NCI-H524 treated with DMSO at 0.1 percent for 48 hours (cell line): Measurements from ENCODE around the gene ARHGAP15.

Source experiments
- DNase-seq: peaks from one replicate; lab custom pipeline; 2025; lab: John Stamatoyannopoulos, UW

The ARHGAP15 gene

DNA sequence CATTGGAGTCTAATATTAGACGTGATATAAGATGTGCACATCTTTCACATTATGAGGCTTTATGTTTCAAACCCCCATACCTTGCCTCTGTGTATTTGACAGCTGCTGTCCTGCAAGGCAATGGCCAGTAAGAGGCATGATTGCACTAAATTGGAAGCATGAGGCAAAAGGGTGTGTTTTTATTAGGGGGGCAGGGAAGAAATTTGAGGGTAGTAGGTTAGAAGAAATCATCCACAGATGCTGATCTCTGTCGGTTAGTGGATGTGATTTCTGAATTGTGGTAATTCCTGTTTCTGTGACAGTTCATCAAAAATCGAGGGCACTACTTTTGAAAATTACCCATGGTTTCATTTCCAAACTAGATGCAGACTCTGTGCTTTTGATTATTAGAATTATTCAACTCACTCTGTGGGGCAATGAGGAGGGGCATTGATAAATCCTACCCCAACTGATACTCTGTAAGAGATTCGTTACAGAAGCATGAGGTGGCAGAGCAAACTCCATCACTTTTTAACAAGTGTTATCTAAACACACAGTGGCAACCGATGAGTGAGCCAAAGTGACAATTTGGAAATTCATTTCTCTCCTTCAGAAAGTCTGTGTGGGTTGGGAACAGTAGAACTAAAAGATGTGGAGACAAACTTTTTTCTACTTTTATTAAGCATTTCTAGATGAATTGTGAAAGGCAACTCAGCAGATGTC, 453.0 kb downstream of the ARHGAP15 start:
- DNase-seq, result peak; percentile 5

DNA sequence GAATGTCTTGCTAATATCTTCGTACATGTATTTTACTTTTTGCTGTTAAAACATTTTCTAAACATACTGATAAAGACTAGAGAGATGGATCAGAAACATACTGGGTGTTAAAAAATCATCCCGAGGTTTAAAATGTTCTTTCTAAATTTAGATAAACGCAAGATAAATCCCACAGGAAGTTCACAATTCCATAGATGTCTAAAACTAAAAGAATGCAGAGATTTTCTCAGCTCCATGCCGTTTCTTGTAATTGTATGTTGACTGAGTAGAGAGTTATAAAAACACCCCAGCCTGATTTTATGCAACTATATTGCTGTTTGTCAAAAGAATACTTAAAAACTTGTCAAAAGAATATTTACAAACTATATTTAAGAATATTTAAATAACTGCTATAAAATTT, 455.7 kb downstream of the ARHGAP15 start:
- DNase-seq, result no peak

DNA sequence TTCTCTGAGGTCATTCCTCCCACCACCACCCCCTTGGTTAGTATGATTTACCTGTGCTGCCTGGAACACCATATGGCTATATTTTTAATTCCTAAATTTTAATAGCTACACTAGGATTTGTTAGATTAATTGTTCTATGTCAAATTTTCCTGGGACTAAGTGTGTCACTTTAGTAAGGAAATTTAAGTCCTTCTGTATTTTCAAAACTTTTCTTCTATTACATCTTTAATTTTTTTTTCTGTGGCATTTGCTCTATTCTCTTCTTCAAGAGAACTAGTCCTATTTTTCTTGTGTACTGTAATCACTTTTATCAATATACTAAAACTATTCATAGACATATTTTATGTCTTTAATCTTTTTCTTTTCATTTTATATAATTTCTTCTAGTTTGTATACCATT, 456.9 kb downstream of the ARHGAP15 start:
- no peak for DNase-seq

DNA sequence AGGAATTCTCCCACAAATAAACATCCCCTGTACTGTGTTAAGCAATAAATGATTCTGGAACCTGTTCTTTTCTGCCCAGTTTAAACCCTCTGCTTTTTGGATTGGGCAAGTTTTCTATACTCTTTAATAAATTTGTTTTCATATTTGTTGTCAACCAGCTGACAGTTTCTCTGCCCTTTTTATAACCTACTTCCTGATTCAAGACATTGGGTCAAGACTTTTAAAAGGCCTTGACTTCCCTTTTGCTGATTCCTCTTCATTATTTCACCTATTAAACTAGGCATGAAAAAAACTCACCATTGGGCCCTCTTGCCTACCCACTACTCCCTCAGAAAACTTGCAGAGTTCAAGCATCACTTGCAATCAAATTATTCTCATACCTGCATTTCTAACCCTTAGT, 459.5 kb downstream of the ARHGAP15 start:
- DNase-seq, result no peak

DNA sequence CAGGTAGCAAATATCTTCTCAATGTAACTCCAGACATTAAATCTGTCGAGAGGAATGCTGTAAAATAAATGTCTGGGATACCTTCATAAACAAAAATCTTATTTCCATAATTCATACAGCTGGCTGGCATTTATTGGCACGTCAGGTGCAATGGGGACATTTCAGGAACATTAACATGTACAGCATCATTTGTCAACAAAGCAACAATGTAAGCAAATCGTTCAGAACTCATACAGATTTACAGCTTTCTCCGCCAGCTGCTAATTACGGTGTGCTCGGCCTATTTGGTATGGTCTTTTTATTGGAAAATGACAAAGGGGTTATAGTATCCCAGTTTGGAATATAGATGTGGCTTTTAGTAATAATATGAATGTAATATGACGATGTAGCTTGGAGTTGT, 464.9 kb downstream of the ARHGAP15 start:
- DNase-seq, result no peak

DNA sequence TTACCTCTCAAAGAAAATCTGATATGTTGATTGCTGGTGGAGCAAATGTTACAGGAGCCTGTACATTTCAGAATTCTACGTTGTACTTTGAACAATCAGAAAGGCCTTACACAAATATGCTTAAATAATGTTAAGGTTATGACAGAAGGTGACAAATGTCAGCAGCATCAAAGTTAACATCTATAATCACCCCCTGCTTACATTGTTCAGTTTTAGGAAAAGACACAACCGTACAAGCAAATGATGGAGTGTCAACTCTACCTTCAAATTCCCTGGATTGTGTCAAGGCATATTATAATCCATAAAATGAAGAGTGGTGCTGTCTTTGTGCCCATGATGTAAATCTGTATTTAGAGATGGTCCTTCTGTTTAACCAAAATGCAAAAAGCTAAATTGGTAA, 465.5 kb downstream of the ARHGAP15 start:
- no peak for DNase-seq

DNA sequence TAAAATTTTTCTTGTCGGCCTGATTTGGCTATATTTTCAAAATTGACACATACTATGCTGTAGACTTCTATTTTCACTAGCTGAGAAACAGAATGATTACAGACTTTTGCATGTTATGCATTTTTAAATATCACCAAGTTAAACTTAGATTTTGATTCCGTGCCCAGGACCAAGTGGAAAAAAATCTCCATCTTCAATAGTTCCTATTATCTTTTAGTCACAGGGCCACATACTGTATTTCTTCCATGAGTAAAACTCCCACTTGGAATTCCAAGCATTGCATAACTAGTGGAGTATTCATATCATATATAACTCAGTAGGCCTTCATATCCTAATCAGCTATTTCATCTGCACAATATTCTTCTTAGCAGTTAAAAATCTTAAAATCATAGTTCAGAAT, 470.9 kb downstream of the ARHGAP15 start:
- DNase-seq, result no peak

DNA sequence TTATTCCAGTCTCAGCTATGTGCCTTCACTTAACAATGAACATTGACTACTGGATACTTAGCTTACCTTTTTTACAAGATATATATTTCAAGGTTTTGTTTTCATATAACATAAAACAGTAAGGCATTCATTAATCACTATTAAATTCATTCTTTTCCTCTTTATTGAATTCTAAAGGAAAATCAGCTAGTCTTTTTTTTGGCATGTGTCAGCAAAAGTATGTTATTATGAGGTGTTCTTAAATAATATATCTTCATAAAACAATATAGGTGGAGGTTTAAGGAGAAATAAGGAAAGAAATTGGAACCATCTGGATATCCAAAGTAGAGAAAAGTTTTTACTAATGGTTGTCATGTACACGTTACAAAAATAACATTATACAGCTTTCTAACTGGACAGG, 472.6 kb downstream of the ARHGAP15 start:
- DNase-seq, result no peak

DNA sequence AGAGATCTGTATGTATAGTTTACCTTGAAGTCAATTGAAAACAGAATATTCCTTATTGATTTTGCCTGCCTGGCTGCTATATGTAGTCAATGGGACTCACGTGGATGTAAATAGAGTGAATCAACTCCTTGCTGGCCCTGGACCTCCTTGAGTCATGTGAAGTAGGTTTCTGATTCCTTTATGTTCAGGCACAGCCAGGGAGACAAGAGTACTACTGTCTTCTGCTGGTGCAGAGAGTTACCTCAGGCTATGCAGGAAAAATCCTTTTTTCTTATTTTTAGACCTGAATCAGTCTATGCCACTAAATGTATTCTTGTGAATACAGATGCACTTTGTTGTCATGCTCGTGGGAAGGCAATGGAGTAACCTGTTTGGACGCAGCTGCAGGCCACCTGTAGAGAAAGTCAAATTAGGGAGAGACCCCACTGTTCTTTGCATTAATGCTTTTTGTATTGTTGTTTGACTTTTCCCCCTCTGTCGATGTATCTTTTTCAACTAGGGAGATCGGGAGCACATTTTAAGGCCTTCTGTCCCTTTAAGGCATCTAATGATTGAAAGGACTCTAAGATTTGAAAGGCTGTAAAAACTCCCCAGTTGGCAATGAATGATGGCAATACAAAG, 473.9 kb downstream of the ARHGAP15 start:
- no peak for DNase-seq

DNA sequence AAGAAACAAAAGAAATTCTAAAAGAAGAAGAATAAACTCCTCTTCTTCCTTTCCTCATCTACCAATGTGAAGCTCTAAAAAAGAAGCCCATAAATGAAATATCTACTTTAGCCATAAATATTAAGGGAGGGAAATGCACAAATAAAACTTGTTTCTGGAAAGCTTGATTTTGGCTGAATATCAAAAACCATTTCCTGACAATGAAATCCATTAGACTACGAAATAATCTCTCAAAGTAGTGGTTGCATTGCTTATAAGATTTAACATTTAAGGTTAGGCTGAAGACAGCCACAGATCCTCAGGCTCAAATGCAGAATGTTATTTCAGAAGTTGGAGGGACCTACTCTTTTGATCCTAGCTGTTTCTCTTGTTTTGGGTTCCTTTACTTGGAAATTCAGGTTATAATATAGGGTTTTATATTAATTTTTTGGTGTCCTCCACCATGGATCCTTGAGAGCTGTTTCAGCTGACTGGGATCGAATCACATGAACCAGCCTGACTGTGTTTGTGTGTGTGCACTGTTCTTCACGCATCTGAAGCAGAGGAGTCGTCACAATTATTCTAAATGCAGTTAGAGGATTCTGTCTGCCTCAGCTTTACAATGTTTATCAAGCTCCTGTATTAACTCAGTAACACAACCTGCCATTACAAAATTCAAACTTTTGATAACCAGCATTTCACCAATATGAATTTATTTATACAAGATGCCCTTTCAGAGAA, 474.8 kb downstream of the ARHGAP15 start:
- DNase-seq, result no peak

DNA sequence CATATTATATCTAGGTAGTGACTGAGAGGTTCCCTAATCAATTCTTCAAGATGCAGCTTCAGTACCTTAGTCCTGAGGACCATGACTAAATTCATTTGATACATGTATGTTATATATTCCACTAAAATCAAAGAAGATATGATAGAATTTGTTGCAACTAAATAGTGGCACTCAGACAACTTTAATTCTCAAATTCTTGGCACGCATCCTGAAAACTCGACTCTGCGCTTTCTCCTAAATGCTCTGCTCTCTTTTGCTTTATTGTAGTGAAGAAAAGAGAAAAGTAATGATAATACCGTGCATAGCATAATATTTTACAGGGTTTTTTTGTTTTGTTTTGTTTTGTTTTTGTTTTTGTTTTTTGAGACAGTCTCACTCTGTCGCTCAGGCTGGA, 475.3 kb downstream of the ARHGAP15 start:
- DNase-seq, result no peak

DNA sequence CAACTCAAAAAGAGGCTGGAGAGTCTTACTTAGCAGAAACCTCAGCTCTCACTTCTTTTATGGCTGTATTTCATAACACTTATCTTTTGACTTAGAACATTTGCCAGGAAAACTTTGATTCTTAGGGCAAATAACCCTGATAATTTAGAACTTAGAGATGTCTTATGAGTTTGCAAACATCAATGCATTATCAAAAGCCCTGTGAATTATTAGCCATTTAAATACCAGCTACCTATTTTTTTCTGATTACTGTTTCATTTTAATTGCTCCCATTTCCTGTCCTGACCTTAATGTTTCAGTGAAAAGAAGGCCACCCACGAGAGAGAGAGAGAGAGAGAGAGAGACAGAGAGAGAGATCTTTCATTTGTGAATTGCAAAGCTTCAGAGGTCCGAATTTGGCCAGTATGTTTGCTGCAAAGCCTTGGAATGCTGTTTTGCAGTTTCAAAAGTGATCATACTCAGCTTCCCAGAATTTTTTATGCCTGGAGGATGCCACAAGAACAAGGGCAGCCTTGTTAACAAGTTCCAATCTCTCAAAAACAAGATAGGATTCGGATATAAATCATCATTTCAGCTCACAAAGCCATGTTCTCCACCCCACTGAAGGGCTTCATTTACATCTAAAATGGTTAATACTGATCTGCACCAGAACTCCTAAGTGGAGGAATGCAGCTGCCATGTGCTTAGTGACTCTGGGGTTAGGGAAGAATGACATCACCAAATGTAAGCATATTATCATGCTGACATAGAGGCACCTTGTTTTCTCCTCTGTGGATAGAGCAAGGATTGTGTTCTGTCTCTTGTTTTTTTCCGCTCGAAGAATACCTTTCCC, 478.2 kb downstream of the ARHGAP15 start:
- DNase-seq, result no peak

DNA sequence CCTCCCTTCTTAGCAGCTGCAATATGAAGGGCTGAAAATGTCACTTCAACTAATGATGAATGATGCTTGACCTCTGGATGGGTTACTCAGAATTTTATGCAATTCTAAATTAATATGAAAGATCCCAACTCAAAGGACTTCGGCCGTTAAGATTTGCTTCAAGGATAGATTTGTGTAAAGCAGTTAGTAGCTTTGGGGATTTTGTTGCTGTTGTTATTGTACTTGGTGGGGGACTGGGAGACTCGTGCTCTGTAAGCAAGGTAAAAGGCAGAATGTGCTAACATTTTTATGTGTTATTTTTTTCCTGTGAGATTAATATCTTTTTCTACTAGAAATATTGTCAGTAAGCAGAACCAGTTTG, 478.8 kb downstream of the ARHGAP15 start:
- no peak for DNase-seq

DNA sequence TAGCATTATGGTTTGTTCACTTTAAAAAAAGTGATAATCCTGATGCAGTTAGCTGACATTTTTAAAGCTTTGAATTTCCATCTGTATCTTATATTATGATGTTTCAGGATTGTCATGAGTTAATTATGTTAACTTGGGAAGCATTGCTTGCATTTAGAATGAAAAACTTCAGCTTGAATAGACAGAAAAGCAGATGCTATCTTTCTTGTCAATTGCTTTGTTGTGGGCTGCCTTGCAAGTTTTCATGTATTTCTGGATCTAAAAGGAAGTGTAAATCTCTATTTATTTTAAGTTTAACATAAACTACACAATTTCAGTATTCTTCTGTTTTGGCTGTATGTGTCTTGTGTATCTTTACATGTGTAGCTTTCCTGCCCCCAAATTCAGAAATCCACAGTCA, 479.5 kb downstream of the ARHGAP15 start:
- no peak for DNase-seq

DNA sequence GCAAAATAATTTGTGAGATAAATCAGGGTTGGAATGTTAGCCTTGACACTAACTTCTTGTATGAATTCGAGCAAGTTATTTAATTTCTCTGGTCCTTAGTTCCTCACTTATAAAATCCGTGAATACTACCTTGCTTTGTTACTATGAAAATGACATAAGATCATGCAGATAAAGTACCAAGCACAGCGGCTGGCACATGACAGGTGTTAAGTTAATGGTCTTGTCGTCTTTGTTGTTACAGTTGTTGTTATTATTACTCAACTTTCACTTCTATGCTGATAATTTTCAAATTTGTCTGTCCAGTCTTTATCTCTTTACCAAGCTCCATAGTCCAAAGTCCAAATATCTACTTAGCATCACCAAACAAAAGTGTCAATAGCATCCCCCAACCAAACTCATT, 482.1 kb downstream of the ARHGAP15 start:
- DNase-seq, result no peak

DNA sequence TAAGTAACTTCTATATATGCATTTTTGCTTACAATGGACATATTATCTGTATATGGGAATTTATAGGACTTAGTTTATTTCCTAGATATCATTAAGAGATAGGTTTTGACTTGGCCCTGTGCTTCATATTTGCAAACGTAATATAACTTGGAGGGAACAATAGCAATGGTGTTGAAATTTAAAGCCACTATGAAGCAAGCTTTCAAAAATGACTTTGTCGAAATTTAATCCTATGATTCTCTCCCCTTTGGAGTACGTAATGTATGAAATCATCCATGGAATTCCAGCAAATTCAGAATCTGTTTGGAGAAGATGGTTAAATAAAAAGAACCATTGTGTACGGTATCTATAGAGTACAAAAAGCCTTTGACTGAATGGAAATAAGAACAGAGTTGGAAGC, 486.3 kb downstream of the ARHGAP15 start:
- no peak for DNase-seq

DNA sequence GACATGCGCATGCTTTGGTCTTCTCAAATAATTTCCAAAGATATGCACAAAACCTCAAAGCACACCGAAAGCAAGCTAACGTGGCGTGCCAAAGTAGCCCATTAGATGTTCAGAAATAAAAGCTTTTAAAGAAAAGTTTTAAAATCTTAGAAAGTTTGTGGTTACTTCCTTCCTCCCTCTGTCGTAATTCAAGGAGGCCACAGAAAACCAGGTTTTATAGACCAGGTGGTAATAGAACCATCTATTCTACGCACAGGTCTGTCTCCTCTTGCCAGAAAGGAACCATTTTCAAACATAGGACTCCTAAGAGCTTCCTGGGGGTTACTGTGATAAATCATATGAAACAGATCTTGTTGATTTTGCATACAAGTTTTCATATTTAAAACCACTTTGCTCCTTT, 487.2 kb downstream of the ARHGAP15 start:
- no peak for DNase-seq

DNA sequence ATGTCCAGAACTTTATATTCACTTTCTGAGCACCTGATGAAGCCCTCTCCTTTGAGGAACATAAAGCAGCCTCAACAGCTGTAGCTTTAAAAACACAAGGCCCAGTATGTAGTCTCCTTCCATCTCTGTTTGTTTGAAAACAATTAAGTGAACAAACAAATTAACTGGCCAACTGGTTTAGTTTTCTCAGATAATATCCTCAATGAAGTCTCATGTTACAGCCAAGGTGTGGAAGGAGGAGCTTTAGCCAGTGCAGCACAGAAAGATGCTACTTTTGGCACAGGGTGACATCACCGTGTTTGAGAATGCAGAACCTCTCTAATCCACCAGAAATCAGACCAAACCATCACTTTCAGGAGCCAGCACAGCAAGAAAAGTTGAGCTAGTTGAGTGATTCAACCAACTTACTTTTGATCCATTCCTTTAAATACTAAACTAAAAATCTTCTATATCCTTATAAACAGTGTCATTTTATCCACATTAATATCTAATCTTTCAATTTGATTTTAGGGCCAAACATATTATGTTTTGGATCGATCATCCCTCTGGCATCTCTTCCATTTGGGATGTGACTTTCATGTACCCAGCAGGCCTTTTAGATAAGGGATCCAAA, 488.7 kb downstream of the ARHGAP15 start:
- DNase-seq, result no peak

DNA sequence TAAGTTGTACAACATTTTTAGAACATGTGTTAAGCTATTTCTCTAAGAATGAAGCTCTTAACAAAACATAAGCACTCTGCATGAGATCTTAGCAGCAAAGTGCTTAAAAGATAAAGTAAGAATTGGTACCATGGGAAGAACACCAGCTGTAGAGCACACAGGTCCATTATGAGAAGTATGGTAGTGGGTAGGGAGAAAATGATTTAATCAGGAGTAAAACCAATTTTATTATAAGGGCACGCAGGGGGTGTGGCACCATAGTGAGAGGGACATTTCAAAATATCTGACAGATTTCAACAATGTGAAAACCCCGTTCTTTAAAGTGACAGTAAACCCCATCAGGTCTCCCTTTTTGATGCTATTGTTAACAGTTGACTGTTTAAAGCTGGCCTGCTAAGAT, 492.9 kb downstream of the ARHGAP15 start:
- DNase-seq, result no peak

DNA sequence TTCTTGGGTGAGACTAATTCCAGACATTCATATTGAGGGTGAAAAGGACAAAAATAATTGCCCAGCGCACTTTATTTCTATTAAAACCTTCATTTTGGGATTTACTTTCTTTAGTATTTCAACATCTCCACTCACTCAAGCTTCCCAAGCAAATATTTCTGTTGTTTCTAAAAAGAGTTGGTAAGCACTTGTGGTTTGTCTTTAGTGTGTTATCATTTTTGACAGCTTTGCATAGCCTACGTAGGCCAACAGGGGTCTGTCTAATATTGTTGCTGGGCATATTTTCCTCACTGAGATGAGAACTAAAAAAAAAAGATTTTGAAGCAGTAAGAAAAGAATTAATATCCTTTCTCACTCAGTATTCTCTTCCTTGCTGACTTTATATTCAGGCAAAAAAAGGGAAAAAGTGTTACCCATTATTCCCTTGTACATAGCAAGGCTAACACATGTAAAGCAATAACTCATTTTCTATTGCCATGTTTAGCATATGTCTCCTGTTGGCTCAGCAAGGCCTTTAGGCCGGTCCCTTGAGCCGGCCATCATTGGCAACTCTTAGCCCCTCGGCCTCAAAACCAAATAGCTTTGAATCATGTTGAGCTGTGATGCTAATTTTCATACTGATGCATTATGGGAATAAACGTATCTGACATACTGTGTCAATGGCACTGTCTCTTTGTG, 494.2 kb downstream of the ARHGAP15 start:
- no peak for DNase-seq

DNA sequence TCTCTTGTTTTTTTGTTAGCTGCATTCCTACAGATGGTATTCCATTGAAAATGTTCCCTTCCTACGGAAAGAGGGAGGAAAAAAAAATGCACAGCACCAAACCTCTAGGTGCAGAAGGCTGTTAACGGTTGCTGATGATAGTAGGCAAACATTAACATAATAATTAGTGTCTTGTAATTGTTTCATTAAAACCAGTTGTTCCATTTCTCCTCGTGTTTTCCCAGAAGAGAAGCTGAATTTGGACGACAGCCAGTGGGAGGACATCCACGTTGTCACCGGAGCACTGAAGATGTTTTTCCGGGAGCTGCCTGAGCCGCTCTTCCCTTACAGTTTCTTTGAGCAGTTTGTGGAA, 494.7 kb downstream of the ARHGAP15 start:
- no peak for DNase-seq

DNA sequence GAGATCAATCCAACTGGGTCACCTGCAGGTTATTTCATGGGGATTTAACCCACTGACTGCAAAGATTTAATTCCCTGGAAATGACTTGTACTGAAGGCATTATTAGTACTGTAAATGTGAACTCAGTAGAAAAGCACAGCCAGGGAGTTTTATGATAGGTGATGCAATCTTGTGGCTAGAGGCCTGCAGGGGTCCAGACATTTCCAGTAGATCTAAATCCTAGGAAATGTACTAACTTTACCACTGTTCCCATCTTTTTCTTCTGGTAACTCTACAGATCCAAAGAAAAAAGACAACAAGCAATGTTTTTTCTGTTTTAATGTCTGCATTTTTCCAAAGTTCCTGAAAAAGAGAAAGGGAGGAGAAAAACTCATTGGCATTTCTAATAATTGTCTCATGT, 500.1 kb downstream of the ARHGAP15 start:
- no peak for DNase-seq
